GM12872 (cell line): ENCODE results near the gene STK32B.

Experiments
- TF ChIP-seq, protein P1 (sequence below): IDR thresholded peaks from 3 replicates; pipeline ENCODE4 v1.5.1; 2011; ENCODE audit warnings: low read depth, mild to moderate bottlenecking, low read length, moderate library complexity; ENCODE audit not compliant: insufficient read depth

Gene STK32B

DNA sequence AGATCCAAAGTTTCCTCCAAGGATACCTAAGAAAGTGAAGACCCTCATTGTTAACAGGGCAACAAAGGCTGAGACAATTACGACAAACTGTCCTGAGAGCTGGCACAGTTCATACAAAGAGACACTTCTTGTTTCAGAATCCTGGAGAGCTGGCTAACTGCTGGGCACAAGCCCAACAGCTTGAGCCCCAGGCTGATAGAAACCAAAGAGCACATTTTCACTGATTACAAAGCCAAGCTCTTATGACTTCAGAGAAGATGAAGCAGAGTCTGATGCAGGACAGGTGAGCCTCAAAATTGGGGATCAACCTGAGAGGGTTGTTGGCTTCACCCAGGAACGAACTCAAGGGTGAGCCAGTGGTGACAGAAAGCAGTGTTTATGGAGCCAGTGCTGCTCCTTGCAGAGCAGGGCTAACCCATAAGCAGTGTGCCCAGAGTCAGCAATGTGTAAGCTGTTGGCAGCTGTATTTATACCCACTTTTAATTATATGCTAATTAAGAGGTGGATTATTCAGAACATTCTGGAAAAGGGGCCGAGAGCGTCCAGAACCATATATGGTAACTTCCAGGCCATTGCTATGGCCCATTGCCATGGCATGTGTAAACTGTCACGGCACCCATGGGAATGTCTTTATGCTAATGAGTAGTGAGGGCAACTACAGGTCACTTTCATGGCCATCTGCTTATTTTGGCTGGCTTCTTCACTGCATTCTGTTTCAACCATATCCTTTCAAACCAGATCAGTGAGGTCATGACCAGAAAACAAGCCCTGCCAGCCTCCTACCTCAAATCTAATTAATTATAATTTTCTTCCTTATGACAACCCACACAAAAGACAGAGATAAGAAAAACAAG, 473.4 kb downstream of the STK32B start:
- TF ChIP-seq, protein P1, sequence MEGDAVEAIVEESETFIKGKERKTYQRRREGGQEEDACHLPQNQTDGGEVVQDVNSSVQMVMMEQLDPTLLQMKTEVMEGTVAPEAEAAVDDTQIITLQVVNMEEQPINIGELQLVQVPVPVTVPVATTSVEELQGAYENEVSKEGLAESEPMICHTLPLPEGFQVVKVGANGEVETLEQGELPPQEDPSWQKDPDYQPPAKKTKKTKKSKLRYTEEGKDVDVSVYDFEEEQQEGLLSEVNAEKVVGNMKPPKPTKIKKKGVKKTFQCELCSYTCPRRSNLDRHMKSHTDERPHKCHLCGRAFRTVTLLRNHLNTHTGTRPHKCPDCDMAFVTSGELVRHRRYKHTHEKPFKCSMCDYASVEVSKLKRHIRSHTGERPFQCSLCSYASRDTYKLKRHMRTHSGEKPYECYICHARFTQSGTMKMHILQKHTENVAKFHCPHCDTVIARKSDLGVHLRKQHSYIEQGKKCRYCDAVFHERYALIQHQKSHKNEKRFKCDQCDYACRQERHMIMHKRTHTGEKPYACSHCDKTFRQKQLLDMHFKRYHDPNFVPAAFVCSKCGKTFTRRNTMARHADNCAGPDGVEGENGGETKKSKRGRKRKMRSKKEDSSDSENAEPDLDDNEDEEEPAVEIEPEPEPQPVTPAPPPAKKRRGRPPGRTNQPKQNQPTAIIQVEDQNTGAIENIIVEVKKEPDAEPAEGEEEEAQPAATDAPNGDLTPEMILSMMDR, result no peak

DNA sequence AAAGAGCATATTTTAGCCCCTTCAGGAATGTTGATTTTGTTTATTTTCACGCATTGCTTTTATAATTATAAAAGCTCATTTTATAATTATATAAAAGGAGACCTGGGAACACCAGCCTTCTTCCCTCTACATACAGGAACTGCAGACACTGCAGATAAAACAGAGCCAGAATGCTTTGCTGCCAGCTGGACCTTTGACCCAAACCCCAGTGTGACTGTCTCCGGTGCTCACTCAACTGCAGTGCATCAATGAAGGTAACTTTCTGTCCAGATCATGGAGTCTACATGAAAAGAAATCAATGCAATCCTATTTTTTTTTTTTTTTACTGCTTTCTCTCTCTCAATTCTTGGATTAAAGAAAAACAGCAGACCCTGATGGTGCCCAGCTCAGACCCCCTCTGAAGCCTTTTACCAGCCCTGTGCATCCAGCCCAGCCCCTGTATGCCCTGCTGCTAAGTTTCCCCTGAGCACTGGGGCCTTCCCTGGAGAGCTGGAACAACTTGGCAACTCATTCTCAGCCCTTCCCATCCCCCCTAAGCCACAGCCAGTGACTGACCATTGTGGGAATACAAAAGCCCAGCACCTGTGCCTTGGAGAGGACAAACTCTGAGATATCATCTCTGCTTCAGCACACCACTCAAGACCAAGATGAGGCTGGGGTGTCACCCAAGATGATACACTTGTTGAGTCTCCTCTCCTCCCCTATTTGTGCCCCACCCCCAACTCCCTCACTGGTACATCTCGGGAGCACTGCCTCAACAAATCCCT, 475.0 kb downstream of the STK32B start:
- TF ChIP-seq, protein P1, result no peak

DNA sequence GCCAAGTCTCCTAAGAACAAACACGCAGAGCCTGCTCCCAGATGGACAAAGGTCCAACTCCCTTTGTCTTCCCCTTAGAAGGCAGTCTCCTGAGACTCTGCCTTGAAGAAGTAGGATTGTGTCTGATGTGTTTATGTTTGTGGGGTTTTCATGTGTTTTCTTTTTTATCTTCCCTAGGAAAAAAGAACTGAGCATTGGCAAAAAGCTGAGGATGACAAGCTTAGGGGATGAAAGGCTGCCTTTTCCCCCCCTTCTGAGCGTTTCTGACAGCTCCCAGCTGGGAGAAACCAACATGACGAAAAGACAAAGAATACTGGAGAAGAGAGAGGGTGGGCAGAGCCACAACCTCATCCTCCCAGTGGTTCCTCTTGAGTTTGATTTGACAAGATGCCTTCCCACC, 475.9 kb downstream of the STK32B start:
- TF ChIP-seq, protein P1, result no peak

DNA sequence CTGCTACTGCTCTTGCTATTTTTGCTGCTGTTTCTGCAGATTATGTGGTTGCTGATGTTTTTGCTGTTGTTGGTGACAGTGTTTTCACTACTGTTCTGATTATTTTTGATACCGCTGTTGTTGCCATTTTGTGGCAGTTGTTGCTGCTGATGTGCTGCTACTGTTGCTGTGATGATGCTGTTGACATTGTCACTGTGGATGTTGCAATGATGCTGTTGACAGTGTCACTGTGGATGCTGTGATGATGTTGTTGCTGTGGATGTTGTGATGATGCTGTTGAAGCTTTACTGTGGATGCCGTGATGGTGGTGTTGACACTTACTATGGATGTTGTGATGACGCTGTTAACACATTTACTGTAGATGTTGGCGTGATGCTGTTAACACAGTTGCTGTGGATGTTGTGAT, 476.8 kb downstream of the STK32B start:
- TF ChIP-seq, protein P1, result no peak

DNA sequence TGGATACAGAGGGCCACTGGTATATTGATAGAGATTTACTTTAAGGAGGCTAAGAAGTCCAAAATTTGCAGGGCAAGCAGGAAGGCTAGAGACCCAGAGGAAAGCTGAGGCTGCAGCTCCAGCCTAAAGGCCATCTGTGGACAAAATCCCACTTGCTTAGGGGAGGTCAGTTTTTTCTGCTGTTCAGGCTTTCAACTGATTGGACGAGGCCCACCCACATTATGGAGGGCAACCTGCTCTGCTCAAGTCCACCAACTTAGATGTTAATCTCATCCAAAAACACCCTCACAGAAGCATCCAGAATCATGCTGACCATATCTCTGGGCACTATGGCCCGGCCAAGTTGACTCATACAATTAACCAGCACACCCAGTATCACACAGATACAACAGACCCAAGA, 480.8 kb downstream of the STK32B start:
- TF ChIP-seq, protein P1, result no peak

DNA sequence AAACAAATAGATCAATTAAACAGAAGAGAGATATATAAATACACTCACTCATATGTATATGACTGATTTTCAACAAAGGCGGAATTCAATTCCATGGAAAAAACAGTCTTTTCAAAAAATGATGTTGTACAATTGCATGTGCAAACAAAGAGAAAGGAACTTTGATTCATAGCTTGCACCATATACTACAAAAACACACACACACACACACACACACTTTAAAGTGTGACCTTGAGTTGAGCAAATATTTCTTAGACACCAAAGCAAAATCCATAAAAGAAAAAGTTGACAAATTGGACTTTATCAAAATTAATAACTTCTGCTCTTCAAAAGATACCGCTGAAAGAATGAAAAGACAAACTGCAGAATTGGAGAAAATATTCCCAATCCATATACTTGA, 488.3 kb downstream of the STK32B start:
- TF ChIP-seq, protein P1, result no peak

DNA sequence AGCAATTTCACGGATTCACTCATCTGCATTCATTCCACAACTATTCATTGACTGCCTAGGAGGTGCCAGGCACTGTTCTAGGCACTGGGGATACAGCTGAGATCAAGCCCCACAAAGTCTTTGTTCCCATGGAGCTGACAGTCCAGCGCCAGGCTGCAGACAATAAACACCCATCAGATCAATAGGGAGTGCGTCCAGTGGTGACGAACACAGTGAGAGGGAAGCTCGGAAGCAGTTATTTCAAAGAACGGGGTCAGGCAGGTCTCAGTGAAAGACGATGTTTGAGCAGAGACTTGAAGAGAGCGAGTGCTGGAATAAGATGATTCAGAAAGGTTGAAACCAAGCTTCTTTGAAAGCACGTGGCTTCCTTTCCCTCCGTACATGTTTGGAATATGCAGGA, 489.9 kb downstream of the STK32B start:
- TF ChIP-seq, protein P1, result no peak
